NCI-H82 treated with DMSO at 0.1 percent for 48 hours (cell line): Measurements from ENCODE around the gene COL18A1.

Source experiments
- DNase-seq: peaks from one replicate; lab custom pipeline; 2025; ENCODE audit not compliant: unreplicated experiment; lab: John Stamatoyannopoulos, UW

Gene COL18A1

DNA sequence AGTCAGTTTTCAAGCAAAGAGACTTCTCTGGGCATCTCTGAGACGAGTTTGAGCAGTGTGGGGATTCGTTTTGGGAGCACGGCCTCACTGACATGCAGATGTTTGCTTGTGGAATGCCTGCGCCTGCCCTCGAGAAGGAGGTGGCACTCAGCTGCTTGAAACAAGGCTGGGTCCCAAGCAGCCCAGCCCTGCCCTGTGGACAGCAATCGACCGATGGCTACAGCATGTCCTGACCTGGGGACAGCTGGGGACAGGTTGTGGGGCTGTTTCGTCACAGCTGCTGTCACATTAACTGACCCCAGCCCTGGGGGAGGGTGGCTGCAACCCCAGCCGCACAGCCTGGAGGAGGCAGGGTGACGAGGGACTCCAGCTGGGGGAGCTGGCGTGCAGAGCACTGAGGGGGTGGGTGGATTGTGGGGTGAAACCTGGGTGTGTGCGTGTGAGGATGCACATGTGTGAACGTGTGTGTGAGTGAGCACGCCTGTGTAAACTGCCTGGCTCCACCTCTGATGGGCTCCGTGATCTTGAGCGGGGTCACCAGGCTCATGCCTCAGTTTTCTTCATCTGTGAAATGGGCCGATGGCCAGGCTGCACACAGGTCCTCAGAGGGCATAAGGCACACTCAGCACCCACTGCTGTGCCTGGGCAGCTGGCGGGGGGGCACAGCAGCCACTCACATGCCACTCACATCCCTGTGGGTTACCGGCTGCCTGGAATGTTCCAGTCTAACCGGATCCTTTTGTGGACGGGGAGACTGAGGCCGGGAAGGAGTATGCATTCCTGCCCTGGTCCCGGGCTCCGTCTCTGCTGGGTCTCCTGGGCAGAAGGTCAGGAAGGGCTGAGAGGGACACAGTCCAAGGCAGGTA lies 49.3 kb downstream of the COL18A1 start:
- no peak for DNase-seq

- no peak for DNase-seq
Observed at GRCh38 chr21:45454926-45455673, 50.1 kb downstream of the COL18A1 start.

DNA sequence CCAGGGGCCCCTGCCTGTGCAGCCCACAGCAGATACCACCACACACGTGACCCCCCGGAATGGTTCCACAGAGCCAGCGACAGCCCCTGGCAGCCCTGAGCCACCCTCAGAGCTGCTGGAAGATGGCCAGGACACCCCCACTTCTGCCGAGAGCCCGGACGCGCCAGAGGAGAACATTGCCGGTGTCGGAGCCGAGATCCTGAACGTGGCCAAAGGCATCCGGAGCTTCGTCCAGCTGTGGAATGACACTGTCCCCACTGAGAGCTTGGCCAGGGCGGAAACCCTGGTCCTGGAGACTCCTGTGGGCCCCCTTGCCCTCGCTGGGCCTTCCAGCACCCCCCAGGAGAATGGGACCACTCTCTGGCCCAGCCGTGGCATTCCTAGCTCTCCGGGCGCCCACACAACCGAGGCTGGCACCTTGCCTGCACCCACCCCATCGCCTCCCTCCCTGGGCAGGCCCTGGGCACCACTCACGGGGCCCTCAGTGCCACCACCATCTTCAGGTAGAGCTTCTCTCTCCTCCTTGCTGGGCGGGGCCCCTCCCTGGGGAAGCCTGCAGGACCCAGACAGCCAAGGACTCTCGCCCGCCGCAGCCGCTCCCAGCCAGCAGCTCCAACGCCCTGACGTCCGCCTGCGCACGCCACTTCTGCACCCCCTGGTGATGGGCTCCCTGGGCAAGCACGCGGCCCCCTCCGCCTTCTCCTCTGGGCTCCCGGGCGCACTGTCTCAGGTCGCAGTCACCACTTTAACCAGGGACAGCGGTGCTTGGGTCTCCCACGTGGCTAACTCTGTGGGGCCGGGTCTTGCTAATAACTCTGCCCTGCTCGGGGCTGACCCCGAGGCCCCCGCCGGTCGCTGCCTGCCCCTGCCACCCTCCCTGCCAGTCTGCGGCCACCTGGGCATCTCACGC lies 51.0 kb downstream of the COL18A1 start:
- no peak for DNase-seq

DNA sequence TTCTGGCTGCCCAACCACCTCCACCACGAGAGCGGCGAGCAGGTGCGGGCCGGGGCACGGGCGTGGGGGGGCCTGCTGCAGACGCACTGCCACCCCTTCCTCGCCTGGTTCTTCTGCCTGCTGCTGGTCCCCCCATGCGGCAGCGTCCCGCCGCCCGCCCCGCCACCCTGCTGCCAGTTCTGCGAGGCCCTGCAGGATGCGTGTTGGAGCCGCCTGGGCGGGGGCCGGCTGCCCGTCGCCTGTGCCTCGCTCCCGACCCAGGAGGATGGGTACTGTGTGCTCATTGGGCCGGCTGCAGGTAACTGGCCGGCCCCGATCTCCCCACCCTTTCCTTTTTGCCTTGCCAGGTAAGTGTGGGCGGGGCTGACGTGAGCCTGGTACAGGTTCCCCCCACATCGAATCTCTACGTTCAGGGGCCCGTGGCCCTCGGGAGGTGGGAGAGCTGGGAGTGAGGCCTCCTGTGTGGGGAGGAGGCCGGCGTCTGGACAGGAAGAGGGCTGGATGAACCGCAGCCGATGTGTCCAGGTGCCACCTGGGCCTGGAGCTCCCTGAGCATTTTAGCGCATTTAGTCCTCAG lies 51.7 kb downstream of the COL18A1 start:
- no peak for DNase-seq

- no peak for DNase-seq
Observed at GRCh38 chr21:45457161-45457831, 52.3 kb downstream of the COL18A1 start.

DNA sequence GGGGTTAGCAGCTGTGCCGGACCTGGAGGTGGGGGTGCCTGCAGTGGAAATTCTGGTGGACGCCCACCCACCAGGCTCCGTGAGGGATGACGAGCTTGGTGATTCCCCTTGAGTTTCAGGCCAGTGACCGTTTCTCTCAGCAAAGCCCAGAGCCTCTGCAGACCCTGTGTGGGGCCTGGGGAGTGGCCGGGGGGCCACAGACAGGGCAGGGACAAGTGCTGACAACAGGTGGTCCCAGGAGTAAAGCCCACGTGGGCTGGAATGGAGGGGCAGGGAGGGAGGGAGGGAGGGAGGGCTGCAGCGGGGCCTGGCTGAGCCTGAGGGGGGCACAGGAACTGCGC lies 52.8 kb downstream of the COL18A1 start:
- no peak for DNase-seq

DNA sequence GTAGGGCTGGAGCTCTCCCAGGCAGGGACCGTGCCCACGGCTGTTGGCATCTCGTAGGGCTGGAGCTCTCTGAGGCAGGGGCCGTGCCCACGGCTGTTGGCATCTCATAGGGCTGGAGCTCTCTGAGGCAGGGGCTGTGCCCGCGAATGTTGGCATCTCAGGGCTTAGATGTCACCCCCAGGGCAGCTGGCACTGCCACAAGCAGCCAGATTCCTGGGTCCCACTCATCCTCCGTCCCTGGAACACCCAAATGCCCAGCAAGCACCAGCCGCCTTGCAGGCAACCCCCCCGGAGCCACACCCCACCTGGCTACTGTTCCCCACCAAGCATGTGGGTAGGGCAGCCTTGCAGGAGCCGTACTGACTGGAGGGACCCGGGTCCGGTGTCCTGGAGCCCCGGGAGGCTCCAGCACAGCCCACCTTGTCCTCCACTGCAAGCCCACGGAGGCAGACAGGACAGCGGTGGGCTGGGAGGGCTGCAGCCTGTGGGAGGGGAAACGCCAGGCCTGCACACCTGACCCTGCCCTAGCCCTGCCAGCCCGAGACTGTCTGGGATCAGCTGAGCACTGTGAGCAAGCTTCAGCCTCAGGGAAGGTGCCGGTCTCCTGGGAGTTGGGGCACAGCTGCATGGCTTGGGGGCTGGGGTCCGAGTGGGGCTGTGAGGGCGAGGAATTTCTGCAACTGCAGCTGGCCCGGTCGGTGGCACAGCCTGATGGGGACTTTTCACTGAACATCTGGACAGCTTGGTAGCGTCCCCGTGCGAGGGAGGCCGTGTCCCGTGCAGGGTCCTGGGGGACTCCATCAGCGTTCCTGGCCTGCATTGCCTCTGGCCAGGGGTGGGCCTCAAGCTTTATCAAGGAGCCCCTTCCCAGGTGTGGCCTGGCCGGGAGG lies 53.6 kb downstream of the COL18A1 start:
- DNase-seq: no peak

GRCh38 chr21:45459171-45460010 lies 54.4 kb downstream of the COL18A1 start:
- DNase-seq: no peak

GRCh38 chr21:45460011-45460565 lies 55.1 kb downstream of the COL18A1 start:
- DNase-seq: no peak

DNA sequence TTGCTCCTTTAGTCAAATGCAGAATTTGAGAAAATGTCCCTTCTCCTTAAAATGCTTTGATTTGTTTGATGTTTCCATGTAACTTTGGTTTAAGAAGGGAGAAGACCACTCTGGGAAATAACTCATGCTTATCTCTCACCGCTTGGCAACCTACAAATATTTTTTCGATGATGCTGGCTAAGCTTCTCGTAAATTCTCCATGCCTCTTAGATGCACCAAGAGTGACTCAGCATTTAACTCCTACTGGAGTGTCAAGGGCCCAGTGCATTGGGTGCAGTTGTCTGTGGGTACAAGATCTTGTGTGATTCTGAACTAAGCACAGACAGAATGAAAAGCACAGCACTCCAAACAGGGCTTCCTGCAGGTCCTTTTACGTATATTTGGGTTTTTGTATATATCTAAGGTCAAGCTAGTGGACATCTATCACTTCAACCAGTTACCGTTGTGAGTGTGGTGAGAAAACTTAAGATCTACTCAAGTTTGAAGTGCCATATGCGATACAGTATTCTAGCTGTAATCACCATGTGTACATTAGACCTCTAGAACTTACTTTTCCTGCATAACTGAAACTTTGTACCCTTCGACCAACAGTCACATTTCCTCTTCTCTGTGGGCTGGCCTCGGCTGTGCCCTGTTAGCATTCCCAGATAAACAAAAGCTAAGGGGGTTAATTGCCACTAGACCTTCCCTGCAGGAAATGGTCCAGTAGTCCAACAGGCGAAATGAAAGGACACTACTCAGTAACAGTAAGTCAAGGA lies 55.8 kb downstream of the COL18A1 start:
- DNase-seq: no peak

DNA sequence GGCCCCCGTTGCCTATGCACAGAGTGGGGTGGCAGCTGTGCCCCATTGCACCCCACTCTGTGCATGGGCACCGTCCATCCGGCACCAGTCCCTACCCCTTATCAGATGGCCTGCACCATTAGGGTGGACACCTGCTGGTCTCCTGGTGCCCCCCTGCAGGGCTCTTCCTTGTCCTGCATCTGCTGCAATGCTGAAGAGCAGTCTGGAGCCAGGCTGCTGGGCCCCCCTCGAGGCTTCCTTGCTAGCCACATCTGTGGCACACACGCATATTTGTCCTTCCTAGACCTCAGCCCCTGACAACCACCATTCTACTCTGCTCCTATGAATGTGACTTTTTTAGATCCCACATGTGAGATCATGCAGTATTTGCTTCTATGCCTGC lies 56.4 kb downstream of the COL18A1 start:
- no peak for DNase-seq

- DNase-seq: no peak
Observed at GRCh38 chr21:45461806-45462341, 56.9 kb downstream of the COL18A1 start.

- no peak for DNase-seq
Observed at GRCh38 chr21:45463871-45464270, 58.9 kb downstream of the COL18A1 start.

GRCh38 chr21:45464309-45464708 lies 59.3 kb downstream of the COL18A1 start:
- DNase-seq: no peak

GRCh38 chr21:45465105-45465504 lies 60.1 kb downstream of the COL18A1 start:
- no peak for DNase-seq

- no peak for DNase-seq
Observed at GRCh38 chr21:45465611-45466329, 60.8 kb downstream of the COL18A1 start.
